ENCODE data around the gene VPS13D.
"Not testable (repeated sequence)": the region's sequence is repeated elsewhere in the genome, so short reads cannot be mapped to it uniquely, and the experiment has no call there.

VPS13D gene

GRCh38 chr1:12469493-12469892 lies 239.7 kb downstream of the VPS13D start:
- DNase-seq (ENCODE audit: low spot score), result no peak

GRCh38 chr1:12469990-12470389 lies 240.2 kb downstream of the VPS13D start:
- no peak for DNase-seq (ENCODE audit: low spot score)

GRCh38 chr1:12470916-12471315 lies 241.1 kb downstream of the VPS13D start:
- DNase-seq (ENCODE audit: low spot score), result not testable (repeated sequence)

- no peak for DNase-seq (ENCODE audit: low spot score)
Measured at GRCh38 chr1:12472156-12472797, 242.4 kb downstream of the VPS13D start.

- no peak for DNase-seq (ENCODE audit: low spot score)
Measured at GRCh38 chr1:12472798-12473551, 243.1 kb downstream of the VPS13D start.

- peak; percentile 5 for DNase-seq (ENCODE audit: low spot score)
Measured at GRCh38 chr1:12473596-12474362, 243.9 kb downstream of the VPS13D start.

- no peak for DNase-seq (ENCODE audit: low spot score)
Measured at GRCh38 chr1:12475101-12475500, 245.3 kb downstream of the VPS13D start.

GRCh38 chr1:12475530-12475934 lies 245.7 kb downstream of the VPS13D start:
- DNase-seq (ENCODE audit: low spot score), result no peak

- no peak for DNase-seq (ENCODE audit: low spot score)
Measured at GRCh38 chr1:12475947-12476346, 246.1 kb downstream of the VPS13D start.

- DNase-seq (ENCODE audit: low spot score), result no peak
Measured at GRCh38 chr1:12477314-12477713, 247.5 kb downstream of the VPS13D start.

- no peak for DNase-seq (ENCODE audit: low spot score)
Measured at GRCh38 chr1:12477936-12478611, 248.2 kb downstream of the VPS13D start.

- no peak for DNase-seq (ENCODE audit: low spot score)
Measured at GRCh38 chr1:12478612-12478985, 248.8 kb downstream of the VPS13D start.

GRCh38 chr1:12479311-12479710 lies 249.5 kb downstream of the VPS13D start:
- DNase-seq (ENCODE audit: low spot score), result no peak

- DNase-seq (ENCODE audit: low spot score), result no peak
Measured at GRCh38 chr1:12480041-12480440, 250.2 kb downstream of the VPS13D start.

GRCh38 chr1:12480748-12481362 lies 251.0 kb downstream of the VPS13D start:
- no peak for DNase-seq (ENCODE audit: low spot score)

- DNase-seq (ENCODE audit: low spot score), result no peak
Measured at GRCh38 chr1:12481928-12482327, 252.1 kb downstream of the VPS13D start.

GRCh38 chr1:12482988-12483387 lies 253.2 kb downstream of the VPS13D start:
- DNase-seq (ENCODE audit: low spot score), result no peak

- DNase-seq (ENCODE audit: low spot score), result no peak
Measured at GRCh38 chr1:12485231-12486058, 255.6 kb downstream of the VPS13D start.

- DNase-seq (ENCODE audit: low spot score), result no peak
Measured at GRCh38 chr1:12486059-12486341, 256.2 kb downstream of the VPS13D start.

GRCh38 chr1:12486401-12487005 lies 256.7 kb downstream of the VPS13D start:
- DNase-seq (ENCODE audit: low spot score), result no peak
